GM19467 (cell line): ENCODE data around the gene NDUFC2.
"Not testable (repeated sequence)": the region's sequence is repeated elsewhere in the genome, so short reads cannot be mapped to it uniquely, and the experiment has no call there.

ENCODE experiments used
- ATAC-seq: cut with Tn5 transposase; IDR thresholded peaks from one replicate; pipeline ENCODE4 v1.9.1; 2021; ENCODE audit warnings: mild to moderate bottlenecking, moderate library complexity; ENCODE audit not compliant: unreplicated experiment

NDUFC2 gene

DNA sequence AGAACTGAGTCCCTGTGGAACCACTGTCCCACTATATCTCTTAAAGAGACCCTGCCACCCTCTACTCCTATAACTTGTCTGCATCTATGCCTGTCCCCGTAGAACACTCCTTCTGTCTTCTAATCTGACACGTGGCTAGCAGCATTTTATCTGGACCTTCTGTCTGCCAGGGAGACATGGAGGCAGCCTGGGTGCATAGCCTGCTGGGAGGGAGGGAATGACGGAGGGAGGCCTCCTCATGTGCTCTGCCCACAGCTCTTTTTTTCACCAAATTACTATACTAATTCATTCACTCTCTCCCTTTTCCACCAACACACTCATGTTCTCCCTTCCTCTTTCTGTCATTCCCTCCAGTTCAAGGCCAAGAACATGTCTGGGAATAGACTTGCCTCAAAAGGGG lies 23.6 kb downstream of the NDUFC2 start:
- no peak for ATAC-seq

DNA sequence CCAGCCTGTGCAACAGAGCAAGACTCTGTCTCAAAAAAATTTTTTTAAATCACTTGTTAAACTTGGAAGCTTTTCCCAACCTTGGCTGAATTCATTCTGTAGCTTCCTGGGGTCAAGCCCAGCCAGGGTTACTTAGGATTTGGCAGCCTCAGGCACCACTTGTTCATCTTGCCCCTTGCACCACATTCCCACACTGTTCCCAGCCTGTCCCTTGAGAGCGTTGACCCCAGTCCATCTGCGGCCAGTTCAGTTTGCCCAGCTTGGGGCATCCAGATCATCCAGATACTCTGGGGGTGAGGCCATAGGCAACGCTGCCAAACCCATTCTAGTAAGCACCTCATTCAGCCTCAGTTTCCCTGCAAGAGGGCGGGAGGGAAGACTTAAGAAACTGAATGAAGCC lies 24.7 kb downstream of the NDUFC2 start:
- ATAC-seq = no peak

DNA sequence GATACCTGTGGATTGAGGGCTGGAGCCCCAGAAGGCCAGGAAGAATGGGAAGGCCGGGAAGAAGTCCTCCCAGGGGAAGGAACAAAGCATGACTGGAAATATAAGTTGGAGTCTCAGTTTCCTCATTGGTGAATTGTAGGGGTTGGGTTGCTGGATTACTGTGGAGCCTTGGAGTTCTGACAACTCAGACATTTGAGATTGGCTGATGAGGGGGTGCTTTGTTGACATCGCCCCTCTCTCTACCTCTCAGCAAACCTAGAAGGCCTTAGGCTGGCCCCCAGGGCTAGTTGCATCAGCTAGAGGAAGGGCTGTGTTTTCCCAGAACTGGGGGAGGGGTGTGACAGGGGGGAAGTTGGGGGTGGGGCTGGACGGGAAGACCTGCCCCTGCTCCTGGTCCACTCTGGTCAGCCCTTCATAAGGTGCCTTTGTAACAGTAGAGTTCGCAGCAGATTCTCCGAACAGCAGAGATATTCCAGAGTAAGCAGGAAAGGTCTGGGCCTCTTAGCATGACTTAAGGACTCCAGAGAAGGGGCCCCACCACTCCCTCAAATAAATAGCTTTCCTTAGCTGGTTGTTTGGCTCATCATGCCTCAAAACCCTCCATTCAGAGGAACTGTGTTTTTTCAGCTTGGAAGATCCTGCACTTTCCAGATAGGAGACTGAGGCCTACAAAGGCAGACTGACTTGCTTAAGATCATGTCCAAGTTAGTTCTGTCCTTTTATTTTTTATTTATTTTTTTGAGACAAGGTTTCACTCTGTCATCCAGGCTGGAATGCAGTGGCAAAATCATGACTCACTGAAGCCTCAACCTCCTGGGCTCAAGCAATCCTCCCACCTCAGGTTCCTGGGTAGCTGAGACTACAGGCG lies 28.5 kb downstream of the NDUFC2 start:
- ATAC-seq = no peak

DNA sequence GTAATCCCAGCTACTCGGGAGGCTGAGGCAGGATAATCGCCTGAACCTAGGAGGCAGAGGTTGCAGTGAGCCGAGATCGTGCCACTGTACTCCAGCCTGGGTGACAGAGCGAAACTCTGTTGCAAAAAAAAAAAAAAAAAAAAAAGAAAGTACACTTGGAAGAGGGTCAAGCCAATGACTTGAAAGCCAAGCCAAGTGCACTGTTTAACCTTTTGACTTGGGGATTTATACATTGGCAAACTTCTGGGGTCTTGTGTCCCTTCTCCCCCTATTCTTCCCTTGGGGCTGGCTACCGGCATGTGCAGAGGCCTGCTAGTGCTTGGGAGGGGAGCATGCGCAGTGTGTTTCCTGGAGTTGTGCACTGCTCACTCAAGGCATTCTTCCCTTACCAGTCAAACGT lies 30.3 kb downstream of the NDUFC2 start:
- no peak for ATAC-seq

DNA sequence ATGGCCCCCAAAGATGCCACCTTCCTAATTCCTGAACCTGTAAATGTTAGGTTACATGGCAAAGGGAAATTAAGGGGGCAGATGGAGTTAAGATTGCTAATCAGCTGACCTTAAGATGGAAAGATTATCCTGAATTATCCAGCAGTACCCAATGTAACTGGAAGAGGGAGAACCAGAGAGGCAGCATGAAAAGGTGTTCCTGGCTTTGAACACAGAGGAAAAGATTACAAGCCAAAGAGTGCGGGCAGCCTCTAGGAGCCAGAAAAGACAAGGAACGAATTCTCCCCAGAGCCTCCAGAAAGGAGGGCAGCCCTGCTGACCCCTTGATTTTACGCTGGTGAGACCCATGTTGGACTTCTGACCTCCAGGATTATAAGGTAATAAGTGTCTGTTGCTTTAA lies 31.1 kb downstream of the NDUFC2 start:
- no peak for ATAC-seq

DNA sequence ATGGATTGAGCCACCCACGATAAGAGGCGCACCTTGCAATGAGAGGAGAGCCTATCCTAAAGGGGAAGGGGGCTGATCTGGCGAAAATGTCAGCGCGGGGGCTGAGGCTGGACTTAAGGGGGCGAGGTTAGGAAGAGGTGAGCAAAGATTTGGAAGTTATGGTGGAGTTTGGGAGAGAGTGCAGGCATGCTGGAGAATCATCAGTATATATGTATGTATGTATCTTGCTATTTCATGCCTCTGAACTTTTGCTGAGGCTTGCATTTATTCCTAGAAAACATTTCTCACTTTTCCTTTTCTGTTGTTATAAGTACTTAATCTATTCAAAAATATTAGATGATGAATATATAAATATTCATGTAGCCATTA lies 33.2 kb downstream of the NDUFC2 start:
- no peak for ATAC-seq

DNA sequence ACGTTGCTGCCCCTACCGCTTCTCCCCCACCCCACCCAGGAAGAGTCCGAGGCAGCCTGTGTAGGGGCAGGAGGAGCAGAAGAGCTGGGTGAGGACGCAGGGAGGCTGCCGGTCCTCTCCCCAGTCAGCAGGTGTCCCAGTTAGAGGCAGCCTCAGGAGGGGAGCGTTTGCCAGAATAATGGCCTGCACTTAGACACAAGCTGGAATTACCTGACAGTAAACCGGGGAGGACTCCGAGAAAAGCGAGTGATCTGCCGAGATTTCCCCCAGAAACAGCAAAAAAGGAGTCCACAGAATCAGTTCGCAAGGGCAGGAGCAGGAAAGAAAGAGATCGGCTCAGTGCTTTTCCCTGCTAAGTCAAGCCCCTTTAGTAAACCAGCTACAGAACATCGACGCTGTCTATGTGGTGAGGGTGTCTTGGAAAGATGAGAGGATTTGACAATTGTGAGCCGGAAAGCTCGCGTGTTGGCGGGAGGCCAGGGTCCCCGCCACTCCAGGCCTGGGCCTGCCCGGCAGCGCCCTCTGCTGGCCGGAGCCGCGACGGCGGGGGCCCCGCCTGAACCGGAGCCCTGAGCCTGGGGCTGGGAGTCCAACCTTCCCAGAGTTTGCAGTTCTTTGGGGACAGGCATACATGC lies 33.7 kb downstream of the NDUFC2 start:
- ATAC-seq = no peak

DNA sequence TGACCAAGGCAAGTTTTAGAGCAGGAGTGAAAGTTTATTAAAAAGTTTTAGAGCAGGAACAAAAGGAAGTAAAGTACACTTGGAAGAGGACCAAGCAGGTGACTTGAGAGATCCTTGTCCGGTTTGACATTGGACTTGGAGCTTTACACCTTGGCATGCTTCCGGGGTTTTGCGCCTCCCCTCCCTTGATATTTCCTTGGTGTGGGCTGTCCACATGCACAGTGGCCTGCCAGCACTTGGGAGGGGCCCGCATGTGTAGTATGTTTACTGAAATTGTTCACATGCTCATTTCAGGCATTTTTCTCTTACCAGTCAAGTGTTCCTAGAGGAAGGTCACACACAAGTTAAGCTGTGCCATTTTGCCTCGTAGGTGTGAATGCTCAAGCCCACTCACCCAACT lies 35.0 kb downstream of the NDUFC2 start:
- no peak for ATAC-seq

DNA sequence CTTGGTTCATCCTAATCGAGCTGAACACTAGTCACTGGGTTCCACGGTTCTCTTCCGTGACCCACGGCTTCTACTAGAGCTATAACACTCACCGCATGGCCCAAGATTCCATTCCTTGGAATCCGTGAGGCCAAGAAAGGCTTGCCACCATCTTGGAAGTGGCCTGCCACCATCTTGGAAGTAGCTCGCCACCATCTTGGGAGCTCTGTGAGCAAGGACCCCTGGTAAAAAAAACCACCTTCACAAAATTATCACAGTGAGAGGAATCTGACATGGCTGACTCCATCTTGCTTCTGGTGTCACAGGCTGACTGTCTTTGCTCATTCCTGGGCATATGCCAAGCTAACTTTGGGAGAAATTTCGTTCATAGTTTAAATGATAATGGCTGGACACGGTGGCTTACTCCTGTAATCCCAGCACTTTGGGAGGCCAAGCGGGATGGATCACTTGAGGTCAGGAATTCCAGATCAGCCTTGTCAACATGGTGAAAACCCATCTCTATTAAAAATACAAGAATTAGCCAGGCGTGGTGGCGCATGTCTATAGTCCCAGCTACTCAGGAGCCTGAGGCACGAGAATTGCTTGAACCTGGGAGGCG lies 37.7 kb downstream of the NDUFC2 start:
- no peak for ATAC-seq

DNA sequence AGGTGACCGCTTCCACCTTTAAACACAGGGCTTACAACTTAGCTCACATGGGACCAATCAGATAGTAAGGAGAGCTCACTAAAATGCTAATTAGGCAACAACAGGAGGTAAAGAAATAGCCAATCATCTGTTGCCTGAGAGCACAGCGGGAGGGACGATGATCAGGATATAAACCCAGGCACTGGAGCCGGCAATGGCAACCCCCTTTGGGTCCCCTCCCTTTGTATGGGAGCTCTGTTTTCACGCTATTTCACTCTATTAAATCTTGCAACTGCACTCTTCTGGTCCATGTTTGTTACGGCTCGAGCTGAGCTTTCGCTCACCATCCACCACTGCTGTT lies 38.3 kb downstream of the NDUFC2 start:
- ATAC-seq = not testable (repeated sequence)

DNA sequence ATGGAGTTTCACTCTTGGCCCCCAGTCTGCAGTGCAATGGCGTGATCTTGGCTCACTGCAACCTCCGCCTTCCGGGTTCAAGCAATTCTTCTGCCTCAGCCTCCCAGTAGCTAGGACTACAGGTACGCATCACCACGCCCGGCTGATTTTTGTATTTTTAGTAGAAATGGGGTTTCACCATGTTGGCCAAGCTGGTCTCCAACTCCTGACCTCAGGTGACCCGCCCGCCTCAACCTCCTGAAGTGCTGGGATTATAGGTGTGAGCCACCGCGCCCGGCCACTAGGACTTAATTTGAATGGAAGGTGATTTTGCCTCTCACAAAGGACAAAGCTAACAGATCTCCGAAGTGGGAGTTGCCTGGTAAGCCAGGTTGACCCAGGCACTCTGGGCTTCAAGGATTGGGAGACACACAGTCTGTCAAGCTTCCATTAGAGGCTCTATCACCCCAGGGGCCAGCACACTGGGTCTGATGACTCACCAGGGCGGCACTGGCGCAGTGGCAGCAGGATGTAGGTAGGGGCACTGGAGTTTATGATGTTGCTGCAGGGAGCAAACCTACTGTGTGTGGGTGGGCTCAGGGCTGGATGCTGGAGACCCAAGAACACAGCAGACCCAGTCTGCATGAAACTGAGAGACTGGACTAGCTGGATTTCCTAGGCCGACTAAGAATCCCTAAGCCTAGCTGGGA lies 38.8 kb downstream of the NDUFC2 start:
- no peak for ATAC-seq

DNA sequence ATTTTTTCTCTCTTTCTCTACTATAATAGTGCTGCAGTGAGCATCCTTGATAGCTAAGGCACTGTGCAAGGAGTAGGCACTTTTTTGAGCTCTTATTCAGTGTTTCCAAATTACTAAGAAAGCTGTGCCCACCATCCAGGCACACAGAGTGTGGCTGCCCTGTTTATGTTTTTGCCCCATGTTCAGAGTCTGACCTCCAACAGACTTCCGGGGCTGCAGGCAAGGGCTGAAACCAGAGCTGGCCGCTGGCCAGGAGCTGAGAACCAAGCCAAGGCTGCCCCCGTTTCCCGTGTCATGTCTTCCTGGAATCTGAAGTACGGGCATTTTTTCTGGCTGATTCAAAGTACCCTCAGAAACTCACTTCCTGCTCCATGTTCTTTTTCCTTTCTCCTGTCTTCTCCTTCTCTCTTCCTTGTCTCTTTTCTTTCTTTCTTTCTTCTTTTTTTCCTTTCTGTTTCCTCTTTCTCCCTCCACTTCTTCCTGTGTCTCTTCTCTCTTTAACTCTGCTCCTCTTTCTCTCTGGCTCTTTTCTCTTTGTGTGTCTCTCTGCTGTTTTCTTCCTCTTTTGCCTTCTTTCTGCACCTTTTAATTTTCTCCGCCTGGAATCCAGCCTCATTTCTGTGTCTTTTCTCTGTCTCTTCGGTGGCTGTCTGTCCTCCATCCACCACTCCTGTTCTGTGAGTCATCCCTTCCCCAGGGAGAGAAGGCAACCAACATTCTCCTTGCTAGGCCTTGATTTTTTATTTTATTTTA lies 39.6 kb downstream of the NDUFC2 start:
- peak; percentile 55 for ATAC-seq

DNA sequence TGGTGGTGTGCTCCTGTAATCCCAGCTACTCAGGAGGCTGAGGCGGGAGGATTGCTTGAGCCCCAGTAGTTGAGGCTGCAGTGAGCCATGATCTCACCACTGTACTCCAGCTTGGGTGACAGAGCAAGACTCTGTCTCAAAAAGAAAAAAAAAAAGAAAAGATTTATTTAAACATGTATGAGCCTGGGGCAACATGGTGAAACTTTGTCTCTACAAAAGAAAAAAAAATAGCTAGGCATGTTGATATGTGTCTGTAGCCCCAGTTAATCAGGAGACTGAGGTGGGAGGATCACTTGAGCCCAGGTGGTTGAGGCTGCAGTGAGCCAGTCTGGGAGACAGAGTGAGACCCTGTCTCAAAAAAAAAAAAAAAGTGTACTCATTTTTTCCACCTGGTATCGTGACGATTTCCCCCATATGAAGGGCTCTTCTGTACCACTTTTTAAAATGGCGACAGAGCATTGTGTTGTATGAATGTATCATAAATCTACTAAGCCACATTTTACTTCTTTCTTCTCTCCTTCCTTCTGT lies 40.2 kb downstream of the NDUFC2 start:
- ATAC-seq = no peak

DNA sequence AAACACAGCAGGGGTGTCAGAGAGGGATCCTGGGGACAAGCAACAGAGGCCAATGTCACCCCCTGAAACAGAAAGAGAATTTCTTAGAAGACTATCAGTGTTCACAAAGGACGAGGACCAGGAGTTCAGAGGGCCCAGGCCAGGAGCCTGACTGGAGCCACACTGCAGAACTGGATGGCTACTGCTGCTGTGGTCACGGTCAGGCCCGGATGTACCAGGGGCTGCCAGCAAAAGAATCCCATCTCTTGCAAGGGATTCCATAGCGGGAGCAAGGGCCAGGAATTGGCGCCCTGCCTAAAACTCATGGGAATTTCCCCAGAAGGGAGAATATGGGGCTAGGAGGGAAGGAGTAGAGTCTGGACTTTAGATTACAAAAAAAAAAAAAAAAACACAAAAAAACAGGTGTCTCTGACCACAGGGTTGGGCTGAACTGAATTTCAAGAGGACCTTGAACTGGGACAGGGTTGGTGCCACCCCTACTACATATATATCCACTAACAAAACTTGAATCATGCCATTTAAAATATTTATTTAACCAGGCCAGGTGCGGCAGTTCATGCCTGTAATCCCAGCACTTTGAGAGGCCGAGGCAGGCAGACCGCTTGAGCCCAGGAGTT lies 40.9 kb downstream of the NDUFC2 start:
- no peak for ATAC-seq

DNA sequence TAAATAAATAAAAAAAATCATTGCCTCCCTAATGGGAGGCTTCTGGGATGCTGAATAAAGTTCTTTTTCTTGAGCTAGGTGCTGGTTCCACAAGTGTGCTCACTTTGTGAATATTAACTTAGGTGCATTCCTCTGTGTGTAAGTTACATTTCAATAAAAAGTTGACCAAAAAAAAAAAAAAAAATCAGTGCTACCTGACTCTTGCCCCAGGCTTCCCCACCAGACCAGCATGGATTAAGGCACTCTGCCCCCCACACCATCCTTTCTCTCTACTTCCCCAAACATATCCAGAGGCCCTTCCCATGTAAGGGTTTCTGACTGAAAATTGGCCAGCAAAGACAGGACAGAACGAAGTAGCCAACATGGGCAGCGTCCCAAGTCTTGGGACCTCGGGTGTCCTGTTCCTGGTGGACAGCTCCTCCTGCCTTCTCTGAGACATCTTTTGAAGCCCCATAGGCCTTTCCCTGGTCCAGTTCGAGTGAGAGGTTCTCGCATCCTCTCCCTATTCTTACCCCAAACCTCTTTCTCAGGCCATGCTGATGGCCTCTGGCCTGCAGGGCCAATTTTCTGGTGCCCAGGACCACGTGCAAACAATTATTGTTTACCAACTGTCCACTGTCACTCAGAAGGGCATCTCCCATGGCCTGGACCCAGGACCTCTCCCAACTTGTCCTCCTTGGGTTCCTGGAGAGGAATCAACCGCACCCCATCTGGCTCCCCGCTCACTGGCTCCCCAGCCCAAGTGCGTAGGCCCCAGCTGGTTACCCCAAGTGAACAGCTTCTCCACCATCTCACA lies 41.6 kb downstream of the NDUFC2 start:
- ATAC-seq = no peak

DNA sequence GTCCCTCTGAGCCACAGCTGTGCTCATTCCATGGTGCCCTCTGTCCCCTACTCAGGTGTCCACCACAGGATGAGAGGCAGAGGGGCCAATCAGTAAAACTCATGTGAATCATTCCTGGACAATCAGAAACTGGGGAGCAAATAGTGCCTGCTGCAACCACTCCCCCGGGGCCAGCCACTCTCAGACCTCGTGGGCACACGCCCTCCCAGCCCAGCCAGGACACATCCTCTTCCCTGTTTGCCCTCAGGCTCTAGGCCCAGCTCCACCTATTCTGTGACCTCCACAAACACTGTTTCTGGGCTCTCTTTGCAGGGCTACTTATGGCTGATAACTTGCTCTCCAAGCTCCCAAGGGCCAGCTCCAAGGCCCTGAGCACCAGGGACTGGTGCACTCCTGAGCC lies 42.6 kb downstream of the NDUFC2 start:
- ATAC-seq = no peak

DNA sequence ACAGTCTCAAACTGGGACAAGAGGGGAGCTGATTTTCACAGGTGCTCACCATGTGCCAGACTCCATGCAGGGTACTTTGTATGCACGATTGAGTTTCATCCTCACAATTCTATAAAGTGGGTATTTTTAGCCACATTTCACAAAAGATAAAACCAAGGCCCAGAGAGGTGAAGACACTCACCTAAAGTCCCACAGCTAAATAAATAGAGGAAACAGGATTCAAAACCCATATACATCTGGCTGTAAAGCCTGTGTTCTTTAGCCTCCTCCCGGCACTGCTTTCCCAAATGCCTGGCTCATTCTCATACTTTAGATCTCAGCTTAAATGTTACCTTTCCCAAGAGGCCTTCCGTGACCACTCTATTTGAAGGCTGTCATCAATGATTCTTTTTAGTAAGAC lies 43.3 kb downstream of the NDUFC2 start:
- ATAC-seq = no peak

DNA sequence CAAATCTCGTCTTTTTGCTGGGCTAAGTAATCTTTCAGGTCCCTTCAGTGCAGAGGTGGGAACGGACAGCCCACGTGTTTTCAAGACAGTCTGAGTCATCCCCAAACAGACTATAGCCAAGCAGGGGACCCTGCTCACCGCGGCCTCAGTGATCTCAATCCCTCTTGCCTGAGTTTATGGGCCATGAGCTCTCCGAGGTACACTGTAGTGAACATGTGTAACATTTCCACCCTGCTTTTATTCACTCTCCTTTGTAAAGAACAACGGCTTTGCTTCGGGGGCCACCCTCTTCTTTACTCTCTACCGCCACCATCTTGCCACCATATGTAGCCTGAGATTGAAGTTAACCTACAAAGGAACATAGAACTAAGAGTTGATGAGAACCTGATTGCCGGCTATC lies 45.0 kb downstream of the NDUFC2 start:
- no peak for ATAC-seq

DNA sequence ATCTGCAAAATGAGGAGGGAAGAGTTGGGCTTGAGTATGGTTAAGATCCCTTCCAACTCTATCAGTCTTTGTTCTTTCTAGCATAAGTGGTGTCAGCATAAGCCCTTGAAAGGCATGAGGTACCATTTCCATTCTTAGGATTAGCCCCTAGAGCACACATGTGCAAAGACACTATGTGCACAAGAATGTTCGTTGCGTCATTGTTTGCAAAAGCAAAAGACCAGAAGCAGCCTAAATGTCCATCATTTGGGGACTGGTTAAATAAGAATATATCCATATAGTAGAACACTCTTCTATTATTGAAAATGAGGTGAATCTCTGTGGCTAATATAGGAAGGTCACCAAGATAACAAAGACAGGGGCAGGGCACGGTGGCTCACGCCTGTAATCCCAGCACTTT lies 46.6 kb downstream of the NDUFC2 start:
- ATAC-seq = no peak

DNA sequence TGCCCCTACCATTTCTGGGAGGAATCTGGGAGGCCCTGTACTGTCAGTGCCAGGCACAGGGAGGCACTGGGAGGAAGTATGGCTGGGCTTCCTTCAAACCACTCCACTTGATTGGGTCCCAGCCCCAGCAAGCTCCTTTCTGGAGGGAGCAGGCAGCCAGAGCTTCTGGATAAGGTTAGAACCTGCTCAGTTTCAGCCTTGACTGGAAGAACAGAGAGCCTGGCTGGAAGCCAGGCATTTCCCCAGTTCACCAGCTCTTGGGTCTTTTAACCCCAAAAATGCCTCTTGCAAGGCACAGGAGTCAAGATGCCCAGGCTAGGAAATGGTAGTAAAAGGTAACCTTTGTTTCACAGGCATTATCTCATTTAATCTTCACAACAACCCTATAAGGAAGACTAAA lies 47.6 kb downstream of the NDUFC2 start:
- ATAC-seq = no peak
